Suprapubic skin (tissue), 4 donors: ENCODE data around the gene GOLGA5. TPM values are rescaled to one million over a fixed set of nuclear protein-coding genes. Genes with fewer than 3 reads are reported as not detected.

Experiments
- DNase-seq, 2 donors: peaks; one replicate each; pipeline ENCODE4 v3.0.0-alpha.2; 2019; ENCODE audit warnings: low spot score in 2 of 2
- H3K27ac ChIP-seq: fragments of 200-600 bp; sonication (generic); one replicate; pipeline ENCODE4 v1.5.1; 2019
- H3K27me3 ChIP-seq: fragments of 200-600 bp; sonication (generic); one replicate; pipeline ENCODE4 v1.5.1; 2019
- H3K36me3 ChIP-seq: fragments of 200-600 bp; sonication (generic); one replicate; pipeline ENCODE4 v1.5.1; 2019
- H3K4me1 ChIP-seq: fragments of 200-600 bp; sonication (generic); one replicate; pipeline ENCODE4 v1.5.1; 2019
- H3K4me3 ChIP-seq: fragments of 200-600 bp; sonication (generic); one replicate; pipeline ENCODE4 v1.5.1; 2019; ENCODE audit warnings: mild to moderate bottlenecking
- H3K9me3 ChIP-seq: fragments of 200-600 bp; sonication (generic); one replicate; pipeline ENCODE4 v1.5.1; 2019
- CTCF ChIP-seq, 2 donors: fragments of 200-600 bp in 1 of 2; fragments of 450-650 bp in 1 of 2; sonication (generic) in 1 of 2; IDR thresholded peaks; one replicate each; pipeline ENCODE4 v1.5.1; 2016 to 2019; ENCODE audit warnings: antibody characterized with exemption in 2 of 2, mild to moderate bottlenecking in 1 of 2, moderate library complexity in 1 of 2
- EP300 ChIP-seq: sonication (generic); formaldehyde crosslinking; IDR thresholded peaks from one replicate; pipeline ENCODE4 v1.6.1; 2017; ENCODE audit warnings: antibody characterized with exemption
- POLR2A ChIP-seq, 2 donors: fragments of 450-650 bp; IDR thresholded peaks; one replicate each; pipeline ENCODE4 v1.6.1; 2017; ENCODE audit warnings: antibody characterized with exemption in 2 of 2, mild to moderate bottlenecking in 2 of 2, moderate library complexity in 2 of 2
- POLR2AphosphoS5 ChIP-seq, 3 donors: sonication (generic); formaldehyde crosslinking; IDR thresholded peaks; one replicate each; pipeline ENCODE4 v1.6.1; 2017; ENCODE audit warnings: antibody characterized with exemption in 3 of 3
- WGBS: methylation state at CpG from one replicate; pipeline ENCODE4 v1.1.5; 2018; 5-methylcytosine and 5-hydroxymethylcytosine counted together
- total RNA-seq, 4 donors: library from RNA; depleted of rRNA; stranded (reverse); fragments of >200 nt; gene quantifications; one replicate each; pipeline ENCODE4 v1.1.0, GENCODE V29; 2016

Gene GOLGA5
- total RNA-seq, 4 donors from 2014 or later: 26.2 to 35.3 (median 30.8) TPM

GRCh38 chr14:92861856-92862745 is 68.0 kb downstream of the GOLGA5 start:
- no peak for TF ChIP-seq CTCF (IDR thresholded peaks at IDR 0.05)
- TF ChIP-seq EP300: no peak
- TF ChIP-seq POLR2A (IDR thresholded peaks at IDR 0.05): no peak
- no peak for TF ChIP-seq POLR2AphosphoS5 (IDR thresholded peaks at IDR 0.05)
- Histone ChIP-seq H3K36me3 (no peaks in the 10 kb centered on the region), H3K9me3 (peaks cover 11% of the 10 kb centered on the region), H3K27ac (no peak overlapping the region), H3K4me1 (peaks cover 3% of the 10 kb centered on the region), H3K4me3 (no peak overlapping the region), H3K27me3 (peaks cover 1% of the 10 kb centered on the region)
- 78% methylated on average over 7 of the region's 7 CpGs for WGBS
- DNase-seq: no peak

GRCh38 chr14:92863286-92864080 is 69.4 kb downstream of the GOLGA5 start:
- no peaks in the 10 kb centered on the region for H3K36me3 ChIP-seq
- peaks cover 8% of the 10 kb centered on the region for H3K27me3 ChIP-seq
- TF ChIP-seq POLR2A (IDR thresholded peaks at IDR 0.05) (no peak), CTCF (IDR thresholded peaks at IDR 0.05) (no peak), EP300 (no peak), POLR2AphosphoS5 (IDR thresholded peaks at IDR 0.05) (no peak)
- DNase-seq: no peak
- peaks cover 11% of the 10 kb centered on the region for H3K9me3 ChIP-seq
- 79% methylated on average over 6 of the region's 6 CpGs for WGBS
- H3K4me1 ChIP-seq: peaks cover 3% of the 10 kb centered on the region
- no peak overlapping the region for H3K4me3 ChIP-seq
- no peak overlapping the region for H3K27ac ChIP-seq

GRCh38 chr14:92865674-92866073 is 71.6 kb downstream of the GOLGA5 start:
- TF ChIP-seq POLR2AphosphoS5 (IDR thresholded peaks at IDR 0.05) (no peak), EP300 (no peak), CTCF (IDR thresholded peaks at IDR 0.05) (no peak), POLR2A (IDR thresholded peaks at IDR 0.05) (no peak)
- peaks cover 11% of the 10 kb centered on the region for H3K9me3 ChIP-seq
- 95% methylated on average over 1 of the region's 1 CpG for WGBS
- DNase-seq: no peak
- H3K27ac ChIP-seq: no peak overlapping the region
- H3K4me3 ChIP-seq: no peak overlapping the region
- H3K27me3 ChIP-seq: peaks cover 8% of the 10 kb centered on the region
- no peaks in the 10 kb centered on the region for H3K36me3 ChIP-seq
- peaks cover 3% of the 10 kb centered on the region for H3K4me1 ChIP-seq

GRCh38 chr14:92866181-92866752 is 72.2 kb downstream of the GOLGA5 start:
- Histone ChIP-seq H3K27ac (no peak overlapping the region), H3K36me3 (no peaks in the 10 kb centered on the region), H3K27me3 (peaks cover 8% of the 10 kb centered on the region), H3K9me3 (peaks cover 11% of the 10 kb centered on the region), H3K4me1 (peaks cover 3% of the 10 kb centered on the region), H3K4me3 (no peak overlapping the region)
- TF ChIP-seq POLR2A (IDR thresholded peaks at IDR 0.05) (no peak), POLR2AphosphoS5 (IDR thresholded peaks at IDR 0.05) (no peak), CTCF (IDR thresholded peaks at IDR 0.05) (no peak), EP300 (no peak)
- DNase-seq: no peak
- 73% methylated on average over 3 of the region's 3 CpGs for WGBS
